HG03460 (cell line): ENCODE results near the gene TMEM120B.
"Not testable (repeated sequence)": the region's sequence is repeated elsewhere in the genome, so short reads cannot be mapped to it uniquely, and the experiment has no call there.

Experiments
- ATAC-seq: cut with Tn5 transposase; IDR thresholded peaks from one replicate; pipeline ENCODE4 v1.9.1; 2021; ENCODE audit not compliant: unreplicated experiment

TMEM120B gene

DNA sequence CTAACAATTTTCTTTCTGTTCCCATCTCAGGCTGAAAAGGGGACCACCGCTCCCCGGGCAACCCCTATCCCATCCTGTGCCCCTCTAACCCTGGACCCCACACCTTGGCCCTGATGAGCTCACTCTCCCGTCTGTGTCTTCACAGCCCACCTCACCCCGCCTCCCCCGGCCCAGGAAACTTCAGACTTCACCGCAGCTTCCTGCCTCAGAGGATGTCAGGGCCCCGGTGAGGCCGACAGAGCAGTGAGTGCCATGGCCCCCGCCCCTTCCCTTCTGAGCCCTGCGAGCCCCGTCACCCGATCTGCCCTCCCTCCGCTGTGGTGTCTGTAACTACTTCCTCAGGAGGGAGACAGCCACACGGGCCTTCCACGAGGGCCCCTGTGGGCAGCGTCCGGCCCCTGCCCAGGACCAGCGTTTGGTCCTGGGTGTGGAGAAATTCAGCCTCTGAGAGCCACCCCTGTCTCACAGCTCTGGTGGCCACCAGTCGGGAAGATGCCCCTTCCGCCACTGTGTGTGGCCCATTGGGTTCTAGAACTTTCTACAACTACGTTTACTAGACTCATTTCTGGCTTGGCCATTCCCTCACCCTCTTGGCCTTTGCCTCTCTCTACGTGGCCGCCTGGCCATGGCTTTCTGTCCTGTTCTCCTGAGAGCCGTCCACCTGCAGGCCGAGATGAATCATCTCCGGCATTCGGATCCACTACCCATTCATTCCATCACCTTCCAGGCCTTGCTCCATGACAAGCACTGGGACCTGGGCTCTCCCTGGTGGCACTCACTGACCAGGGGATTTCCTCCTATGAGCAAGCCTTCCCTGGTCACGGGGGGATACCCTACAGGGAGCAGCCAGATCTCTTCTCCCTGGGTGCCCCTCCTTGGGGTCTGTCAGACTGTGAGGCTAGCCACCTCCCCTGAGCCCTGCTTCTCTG, 77.5 kb downstream of the TMEM120B start:
- peak; percentile 42 for ATAC-seq

DNA sequence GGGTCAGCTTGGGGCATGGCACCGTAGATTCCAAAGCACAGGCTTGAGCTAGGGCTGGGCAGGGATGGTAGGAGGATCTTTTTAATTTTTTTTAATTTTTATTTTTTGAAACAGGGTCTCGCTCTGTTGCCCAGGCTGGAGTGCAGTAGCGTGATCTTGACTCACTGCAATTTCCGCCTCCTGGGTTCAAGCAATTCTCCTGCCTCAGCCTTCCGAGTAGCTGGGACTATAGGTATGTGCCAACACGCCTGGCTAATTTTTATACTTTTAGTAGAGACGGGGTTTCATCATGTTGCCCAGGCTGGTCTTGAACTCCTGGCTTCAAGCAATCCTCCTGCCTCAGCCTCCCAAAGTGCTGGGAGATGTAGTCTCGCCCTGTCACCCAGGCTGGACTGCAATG, 78.2 kb downstream of the TMEM120B start:
- ATAC-seq: not testable (repeated sequence)

DNA sequence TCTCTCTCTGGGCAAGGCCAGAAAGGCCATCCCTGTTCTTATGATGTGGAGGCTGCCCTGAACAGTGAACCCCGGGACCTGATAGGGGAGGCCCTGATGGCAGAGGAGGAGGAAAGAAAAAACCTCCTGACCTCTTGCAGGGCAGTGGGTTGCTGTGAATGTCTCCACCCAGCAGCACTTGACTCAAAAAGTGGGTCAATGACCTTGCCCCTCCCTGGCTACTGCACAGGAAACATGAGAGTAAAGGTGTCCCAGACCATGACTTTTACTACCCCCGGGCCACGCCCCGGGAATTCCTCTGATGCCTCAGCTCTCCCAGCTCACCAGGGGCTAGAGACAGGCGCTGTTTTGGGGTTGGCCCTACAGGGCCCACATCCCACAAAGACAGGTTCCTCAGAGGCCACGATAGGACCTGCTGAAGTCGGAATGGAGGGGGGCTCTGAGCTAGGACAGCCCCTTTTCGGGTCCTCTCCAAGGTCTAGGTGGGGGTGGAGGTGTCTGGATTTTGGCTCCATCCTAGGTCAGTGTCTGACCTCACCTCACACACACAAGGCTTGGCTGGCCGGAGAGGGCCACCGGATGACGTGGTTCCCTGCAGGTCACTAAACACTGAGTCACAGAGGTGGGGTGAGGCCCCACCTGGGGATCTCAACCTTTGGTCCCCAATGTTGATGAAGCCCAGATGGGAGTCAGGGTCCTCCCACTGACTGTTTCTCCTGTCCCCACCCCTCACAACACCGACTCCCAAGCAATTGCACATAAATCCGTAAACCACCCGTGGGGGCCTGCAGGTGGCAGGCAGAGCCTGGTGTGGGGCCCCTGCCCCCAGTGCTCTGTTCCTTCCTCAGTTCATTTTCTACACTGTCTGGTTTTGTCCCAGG, 79.4 kb downstream of the TMEM120B start:
- no peak for ATAC-seq

DNA sequence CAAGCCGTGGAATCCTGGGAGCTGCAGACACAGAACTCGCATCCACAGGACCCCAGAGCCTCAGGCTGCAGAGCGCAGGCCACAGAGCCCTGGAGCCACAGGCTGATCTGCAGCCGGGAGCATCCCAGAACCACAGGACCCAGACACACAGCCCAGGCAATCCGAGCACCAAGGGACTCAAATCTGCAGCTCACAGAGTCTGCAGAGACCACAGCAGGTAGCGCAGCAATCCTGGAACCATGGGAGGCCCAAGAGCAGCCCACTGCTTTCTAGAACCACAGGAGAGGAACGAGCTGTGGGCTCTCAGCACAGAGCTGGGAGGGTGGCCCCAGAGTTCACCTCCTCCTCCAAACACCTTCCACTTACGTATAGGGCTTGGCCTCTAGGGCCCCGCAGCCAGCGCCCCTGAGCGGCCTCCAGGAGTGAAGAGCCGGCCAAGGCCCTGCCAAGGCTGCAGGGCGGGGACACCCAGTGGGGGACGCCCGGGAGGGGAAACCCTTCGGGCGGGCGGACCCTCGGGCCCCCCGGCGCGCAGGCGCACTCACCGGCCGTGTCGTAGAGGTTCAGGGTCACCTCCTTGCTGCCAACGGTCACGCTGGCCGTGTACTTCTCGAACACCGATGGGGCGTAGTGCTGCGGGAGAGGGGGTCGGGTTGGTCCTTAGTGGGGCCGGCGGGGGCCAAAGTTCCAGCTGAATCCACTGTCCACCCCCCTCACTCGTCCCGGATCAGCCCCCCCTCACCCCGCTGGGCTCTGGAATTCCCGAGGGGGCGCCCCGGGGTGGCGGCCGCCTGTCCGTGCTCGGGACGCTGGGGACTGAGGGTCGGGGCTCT, 80.3 kb downstream of the TMEM120B start:
- no peak for ATAC-seq

- ATAC-seq: peak; percentile 13
Observed at GRCh38 chr12:121793440-121793837, 80.9 kb downstream of the TMEM120B start, which contains the start of gene RHOF. TSS of gene RHOF (minus strand) at chr12:121793688. CDS start at chr12:121793633, 55 bp downstream.

DNA sequence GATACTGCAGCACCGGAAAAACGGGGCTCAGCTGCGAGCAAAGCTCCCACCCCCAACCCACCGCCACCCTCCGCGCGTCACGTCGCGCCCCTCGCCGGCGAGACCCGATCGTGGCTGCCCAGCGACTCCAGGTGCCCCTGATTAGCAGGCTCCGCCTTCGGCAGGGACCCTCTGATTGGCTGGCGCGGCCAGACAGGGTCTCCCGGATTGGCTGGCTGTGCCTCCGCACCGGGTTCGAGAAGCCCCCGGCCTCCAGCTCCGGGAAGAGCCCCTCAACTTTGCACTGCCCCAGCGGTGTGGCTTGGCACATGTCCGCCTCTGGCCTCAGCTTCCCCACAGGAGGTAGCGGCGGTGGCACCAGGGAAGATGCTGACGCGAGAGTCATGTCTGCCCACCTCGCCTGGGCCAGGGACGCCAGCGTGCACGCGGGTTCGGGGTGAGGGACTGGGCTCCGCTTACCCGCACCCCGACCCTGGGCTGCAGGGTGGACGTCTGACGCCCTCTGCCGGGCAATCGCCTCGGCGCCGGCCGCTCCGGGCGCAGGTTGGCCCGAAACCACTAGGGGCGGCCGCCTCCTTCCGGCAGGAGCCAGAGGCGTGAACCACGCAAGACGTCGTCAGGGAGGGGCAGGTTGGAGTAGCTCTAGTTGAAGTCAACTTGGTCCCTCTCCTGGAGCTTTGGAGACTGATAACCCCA, 81.4 kb downstream of the TMEM120B start:
- peak; percentile 37 for ATAC-seq

DNA sequence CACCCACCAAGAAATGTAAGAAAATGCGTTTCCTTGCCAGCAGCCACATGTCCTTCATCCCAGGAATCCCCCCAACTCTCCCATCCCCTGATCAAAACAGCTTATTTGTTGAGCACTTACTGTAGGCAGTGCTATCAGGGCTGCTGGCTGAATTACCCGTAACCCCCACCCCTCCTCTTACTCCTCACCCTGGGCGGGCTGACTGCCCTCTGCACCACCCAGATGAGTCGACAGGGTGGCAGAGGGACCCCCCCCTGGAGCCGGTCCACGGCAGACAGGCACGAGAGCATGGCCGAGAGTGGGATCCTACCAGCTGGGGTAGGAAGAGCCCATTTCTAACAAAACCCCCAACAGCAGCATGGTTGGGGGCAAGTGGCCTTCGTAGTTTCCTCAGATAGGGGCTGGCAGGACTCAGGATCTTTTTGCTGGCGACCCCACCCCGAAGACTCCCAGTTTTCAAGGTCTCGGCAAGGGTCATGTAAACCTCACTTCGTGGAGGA, 82.0 kb downstream of the TMEM120B start:
- no peak for ATAC-seq

DNA sequence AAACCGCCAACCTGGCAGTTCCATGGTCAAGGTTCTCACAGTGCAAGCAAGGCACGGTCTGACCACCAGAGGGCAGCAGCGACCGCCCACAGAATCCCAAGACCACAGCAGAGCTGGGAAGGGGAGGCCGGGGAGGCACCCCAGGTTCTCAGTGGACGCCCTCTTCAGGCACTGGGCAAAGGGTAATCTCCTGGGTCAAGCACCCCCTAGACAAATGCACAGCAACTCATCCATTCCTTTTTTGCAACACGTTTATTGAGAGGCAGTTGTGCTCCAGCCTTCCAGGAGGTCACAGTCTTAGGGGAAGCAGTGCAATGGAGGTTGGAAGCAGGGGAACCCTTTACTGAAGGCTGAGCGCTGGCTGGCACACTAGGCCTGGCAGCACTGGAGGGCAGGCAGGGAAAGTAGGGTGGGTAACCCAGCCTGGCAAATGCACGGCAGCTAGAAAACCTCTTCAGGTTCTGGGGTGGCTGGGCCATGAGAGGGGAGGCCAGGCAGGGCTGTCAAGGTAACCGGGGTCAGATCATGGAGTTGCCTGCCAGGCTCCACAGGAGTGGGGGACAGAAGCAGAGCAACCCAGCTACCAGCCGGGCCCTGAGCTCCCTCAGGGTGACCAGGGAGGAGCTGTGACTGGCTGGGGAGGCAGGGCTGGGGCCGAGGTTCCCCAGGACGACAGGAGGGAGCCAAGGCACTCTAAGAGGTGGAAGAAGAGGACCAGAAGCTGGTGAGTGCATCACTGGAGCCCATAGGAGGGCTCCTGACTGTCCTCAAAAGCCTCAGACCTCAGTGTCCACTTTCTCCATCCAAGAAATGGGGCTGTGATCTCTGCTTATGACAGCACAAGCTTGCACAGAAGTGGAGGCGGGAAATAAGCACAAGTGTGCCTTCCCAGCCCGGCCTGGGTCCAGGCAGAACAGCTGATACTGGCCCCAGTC, 82.7 kb downstream of the TMEM120B start:
- no peak for ATAC-seq

DNA sequence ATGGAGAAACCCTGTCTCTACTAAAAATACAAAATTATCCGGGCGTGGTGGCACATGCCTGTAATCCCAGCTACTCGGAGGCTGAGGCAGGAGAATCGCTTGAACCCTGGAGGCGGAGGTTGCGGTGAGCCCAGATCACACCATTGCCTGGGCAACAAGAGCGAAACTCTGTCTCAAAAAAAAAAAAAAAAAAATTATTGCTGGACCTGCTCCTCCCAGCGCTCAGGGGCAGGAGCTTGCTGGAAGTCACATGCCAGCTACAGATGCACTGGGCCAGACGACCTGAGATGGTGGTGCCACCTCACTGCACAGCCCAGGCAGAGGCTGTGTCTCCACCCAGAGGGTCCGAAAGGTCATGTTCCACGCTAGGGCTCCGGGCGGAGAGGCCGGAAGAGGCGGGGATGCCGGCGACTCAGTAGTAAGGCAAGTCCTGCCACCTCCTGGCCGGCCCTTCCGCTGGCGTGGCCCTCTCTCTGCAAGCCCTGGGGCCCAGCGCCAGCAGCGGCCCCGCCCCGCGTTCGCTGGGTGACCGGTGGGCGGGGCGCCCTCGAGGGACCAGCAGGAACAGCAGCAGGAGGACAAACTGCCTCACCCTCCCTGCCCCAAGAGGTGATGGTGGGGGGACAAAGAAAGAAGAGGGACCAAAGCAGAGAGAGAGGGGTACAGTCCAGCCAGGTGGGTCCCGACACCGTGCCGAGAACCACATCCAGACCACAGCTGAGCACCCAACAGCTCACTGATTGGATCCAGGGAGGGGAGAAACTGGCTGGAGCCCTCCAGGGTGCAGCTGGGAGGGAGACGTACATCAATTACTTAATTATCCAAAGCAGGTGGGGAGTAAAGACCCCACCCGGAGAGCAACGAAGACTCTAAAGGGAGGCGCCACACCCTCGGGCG, 84.6 kb downstream of the TMEM120B start:
- no peak for ATAC-seq

DNA sequence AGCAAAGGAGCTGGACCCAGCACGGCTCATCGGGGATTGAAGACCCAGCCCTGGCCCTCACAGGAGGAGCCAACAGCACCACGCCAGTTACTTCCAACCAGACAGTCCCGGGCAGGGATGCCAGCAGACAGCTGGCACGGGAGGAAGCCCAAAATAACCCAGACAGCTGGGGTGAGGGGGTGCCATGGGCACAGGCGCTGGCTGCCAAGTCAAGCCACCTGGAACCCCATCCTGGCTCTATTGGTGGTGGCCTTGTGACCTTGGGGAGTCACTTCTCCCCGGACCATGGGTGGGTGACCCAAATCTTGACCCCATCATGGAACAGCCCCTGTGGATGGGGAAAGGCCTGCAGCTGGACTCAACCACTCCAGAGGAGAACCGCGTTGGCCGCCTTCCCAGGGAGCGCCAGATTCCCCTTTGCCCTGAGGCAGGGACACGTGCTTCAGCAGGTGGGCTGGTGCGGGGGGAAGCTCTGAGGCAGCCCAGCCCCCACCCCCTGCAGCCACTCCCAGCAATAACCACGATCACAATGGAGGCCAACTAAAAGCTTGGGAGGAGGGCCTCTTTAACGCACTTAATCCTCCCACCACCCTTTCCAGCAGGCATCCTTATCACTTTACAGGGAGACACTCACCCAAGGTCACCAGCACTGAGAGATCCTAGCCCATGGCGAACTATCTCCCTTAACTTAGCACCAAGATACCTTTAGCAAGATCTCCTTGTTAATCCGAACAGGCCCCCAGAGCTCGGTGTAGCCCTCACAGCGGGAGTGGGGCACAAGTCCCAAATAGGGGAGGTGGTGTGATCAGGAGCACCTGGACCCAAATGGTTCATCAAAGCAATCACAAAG, 85.6 kb downstream of the TMEM120B start:
- no peak for ATAC-seq

GRCh38 chr12:121798787-121799155, 86.2 kb downstream of the TMEM120B start:
- ATAC-seq: no peak

GRCh38 chr12:121799156-121799841, 86.7 kb downstream of the TMEM120B start:
- no peak for ATAC-seq

GRCh38 chr12:121799842-121800693, 87.5 kb downstream of the TMEM120B start:
- ATAC-seq: no peak

- no peak for ATAC-seq
Observed at GRCh38 chr12:121800694-121801594, 88.4 kb downstream of the TMEM120B start.
